AG04449 (cell line): ENCODE results near the gene TBC1D10A.
A peak's percentile ranks its signal among the peaks of the same experiment; 100 is the strongest.

Experiments
- CTCF ChIA-PET: fragments of 350-600 bp; formaldehyde crosslinking; extraction: SDS; loops from one replicate; lab custom pipeline; 2021; ENCODE audit warnings: antibody characterized with exemption; lab: Yijun Ruan, JAX
- POLR2A ChIA-PET: fragments of 400-600, 350-600 bp; formaldehyde crosslinking; extraction: SDS; loops from one replicate; lab custom pipeline; 2020; ENCODE audit warnings: antibody characterized with exemption, inconsistent platforms; lab: Yijun Ruan, JAX
- DNase-seq: peaks from one replicate; pipeline ENCODE4 v3.0.0-alpha.2; 2010; ENCODE audit warnings: low read depth, low spot score
- H3K4me3 ChIP-seq: 2 replicates; pipeline ENCODE4 v1.5.1; 2011; ENCODE audit warnings: low read depth, mild to moderate bottlenecking, control low read depth, low read length
- TF ChIP-seq, protein P1 (sequence below): IDR thresholded peaks from one replicate; pipeline ENCODE4 v1.5.1; 2011; ENCODE audit warnings: mild to moderate bottlenecking, moderate library complexity, low read length, control low read depth, inconsistent platforms; ENCODE audit not compliant: insufficient read depth; ENCODE audit errors: missing control alignments

Gene TBC1D10A

DNA sequence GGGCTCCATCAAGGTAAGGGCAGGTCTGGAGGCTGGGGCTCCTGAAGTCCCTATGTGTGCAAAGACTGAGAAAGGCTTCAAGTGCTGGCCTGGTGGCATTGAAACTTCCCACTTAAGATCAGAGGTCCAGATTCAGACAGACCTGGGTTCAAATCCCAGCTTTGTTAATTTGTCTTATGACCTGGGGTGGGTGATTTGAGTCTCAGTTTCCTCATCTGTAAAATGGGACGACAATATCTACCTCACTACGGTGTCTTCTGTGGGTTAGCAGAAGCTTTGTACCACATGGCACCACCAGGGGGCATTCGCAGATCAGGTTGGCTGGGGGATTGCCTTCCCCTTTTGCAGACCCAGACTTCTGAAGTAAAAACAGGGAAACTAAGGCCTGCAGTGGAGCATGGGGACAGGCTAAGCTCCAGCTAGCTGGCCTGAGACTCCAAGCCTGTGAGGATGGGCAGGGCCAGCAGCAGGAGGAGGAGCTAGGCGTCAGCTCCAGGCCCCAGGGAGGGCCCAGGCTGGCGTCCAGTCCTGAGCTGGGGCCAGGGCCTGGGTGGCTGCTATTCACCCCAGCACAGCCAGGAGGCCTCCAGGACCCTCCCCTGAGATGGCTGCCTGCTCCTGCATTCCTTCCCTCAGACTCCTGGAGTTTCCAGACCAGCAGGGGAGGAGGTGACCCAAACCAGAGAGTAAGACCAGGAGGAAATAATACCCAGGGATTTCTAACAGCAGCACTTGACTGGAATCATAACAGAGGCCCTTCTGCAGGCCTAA, 38.9 kb downstream of the TBC1D10A start:
- TF ChIP-seq, protein P1, sequence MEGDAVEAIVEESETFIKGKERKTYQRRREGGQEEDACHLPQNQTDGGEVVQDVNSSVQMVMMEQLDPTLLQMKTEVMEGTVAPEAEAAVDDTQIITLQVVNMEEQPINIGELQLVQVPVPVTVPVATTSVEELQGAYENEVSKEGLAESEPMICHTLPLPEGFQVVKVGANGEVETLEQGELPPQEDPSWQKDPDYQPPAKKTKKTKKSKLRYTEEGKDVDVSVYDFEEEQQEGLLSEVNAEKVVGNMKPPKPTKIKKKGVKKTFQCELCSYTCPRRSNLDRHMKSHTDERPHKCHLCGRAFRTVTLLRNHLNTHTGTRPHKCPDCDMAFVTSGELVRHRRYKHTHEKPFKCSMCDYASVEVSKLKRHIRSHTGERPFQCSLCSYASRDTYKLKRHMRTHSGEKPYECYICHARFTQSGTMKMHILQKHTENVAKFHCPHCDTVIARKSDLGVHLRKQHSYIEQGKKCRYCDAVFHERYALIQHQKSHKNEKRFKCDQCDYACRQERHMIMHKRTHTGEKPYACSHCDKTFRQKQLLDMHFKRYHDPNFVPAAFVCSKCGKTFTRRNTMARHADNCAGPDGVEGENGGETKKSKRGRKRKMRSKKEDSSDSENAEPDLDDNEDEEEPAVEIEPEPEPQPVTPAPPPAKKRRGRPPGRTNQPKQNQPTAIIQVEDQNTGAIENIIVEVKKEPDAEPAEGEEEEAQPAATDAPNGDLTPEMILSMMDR, result peak; percentile 85
- POLR2A ChIA-PET, result interaction anchor here (0.7 to 2.0 kb wide), 6 partner anchors 10 to 100 kb away, joined by 3 to 11 read pairs (median 4); partner anchors contain the start of gene TBC1D10A
- H3K4me3 ChIP-seq, result peak overlapping the region; percentile 81
- CTCF ChIA-PET, result interaction anchor here (0.7 to 7.9 kb wide), 44 partner anchors 11 to 466 kb away, joined by 3 to 235 read pairs (median 9); partner anchors contain the start of genes CCDC157, RNF215, SEC14L2 and SF3A1
- peak; percentile 68 for DNase-seq

DNA sequence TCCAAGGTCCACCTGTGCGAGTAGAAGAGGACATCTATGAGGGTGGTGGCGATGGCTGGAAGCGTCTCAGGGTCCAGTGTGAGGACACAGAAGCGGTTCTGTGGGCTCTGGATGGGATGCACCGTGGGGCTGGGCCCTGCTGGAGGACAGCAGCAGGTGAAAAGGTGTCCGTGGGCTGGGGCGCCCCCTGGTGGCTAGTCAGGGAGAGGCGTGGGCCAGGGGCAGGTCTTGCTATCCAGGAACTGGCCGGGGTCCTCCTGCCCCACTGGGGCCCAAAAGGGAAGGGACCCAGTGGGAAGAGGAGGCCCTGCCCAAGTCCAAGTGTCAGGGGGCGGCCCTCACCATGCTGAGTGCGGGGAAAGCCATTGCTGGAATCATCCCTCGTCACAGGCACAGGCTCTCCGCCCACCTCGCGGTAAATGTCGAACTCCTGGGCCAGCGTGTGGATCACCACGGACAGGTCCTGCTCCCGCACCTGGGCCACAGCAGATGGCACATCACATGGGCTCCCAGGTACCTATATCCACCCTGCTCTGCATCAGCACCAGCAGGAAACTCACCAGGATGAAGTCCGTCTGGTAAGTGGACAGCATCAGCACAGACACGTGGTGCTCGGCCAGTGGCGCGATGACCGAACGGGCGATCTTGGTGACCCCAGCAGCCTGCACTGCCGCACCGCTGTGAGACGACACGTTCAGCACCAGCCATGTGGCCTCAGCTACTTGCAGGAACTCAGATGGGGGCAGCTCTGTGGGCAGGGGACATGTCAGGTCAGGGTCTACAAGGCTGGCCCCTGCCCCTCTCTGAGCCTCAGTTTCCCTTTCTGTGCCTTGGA, 39.7 kb downstream of the TBC1D10A start:
- TF ChIP-seq, protein P1, result peak; percentile 89
- POLR2A ChIA-PET, result interaction anchor here (1.5 kb wide), 1 partner anchor 91 kb away, joined by 3 read pairs; no protein-coding TSS in a partner anchor
- no peak for DNase-seq

DNA sequence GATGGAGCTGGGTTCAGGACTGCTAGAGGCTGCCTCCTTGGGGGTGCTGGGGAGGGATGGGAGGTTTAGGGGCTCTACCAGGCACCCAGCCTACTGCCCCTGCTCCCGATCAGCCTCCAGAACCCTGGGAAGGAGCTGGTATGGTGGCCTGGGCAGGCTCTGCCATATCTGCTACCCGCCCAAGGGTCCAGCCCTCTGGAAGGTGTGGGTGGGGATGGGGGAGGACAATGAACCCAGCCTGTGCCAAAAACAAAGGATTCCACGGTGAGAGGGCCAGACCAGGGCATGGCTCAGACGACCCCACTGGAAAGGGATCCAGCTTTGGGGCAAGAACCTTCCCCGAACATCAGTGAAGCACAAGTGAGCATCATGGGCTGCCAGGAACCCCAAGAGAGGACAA, 40.4 kb downstream of the TBC1D10A start:
- no peak overlapping the region for H3K4me3 ChIP-seq
- TF ChIP-seq, protein P1, result no peak
- DNase-seq, result no peak
- ChIA-PET POLR2A (interaction anchor here (0.8 kb wide), 1 partner anchor 199 kb away, joined by 3 read pairs; no protein-coding TSS in a partner anchor), CTCF (interaction anchor here (0.5 to 7.9 kb wide), 17 partner anchors 9 to 229 kb away, joined by 3 to 235 read pairs (median 4); partner anchors contain the start of genes RNF215, SEC14L2 and TBC1D10A)

More for the DNA sequence above, 39.7 kb downstream of the TBC1D10A start:
- CTCF ChIA-PET, result interaction anchor here (0.8 to 7.9 kb wide), 45 partner anchors 9 to 467 kb away, joined by 3 to 235 read pairs (median 9); partner anchors contain the start of genes CCDC157, RNF215, SEC14L2 and SF3A1
- H3K4me3 ChIP-seq, result no peak overlapping the region

DNA sequence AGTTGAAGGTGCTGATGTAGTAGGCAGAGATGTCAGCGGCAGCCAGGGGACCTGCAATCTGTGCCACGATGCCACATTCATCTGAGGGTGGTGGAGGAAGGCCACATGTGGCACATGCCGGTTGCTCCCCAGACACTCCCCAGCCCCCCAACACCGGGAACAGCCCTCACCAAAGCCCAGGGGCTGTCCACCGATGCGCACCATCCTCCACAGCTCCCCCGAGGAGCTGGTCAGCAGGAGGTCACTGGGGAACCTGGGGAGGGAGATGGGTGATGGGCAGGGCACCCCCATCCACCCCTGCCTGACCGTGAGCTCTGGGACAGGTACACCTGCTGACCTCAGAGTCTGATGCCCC, 40.9 kb downstream of the TBC1D10A start:
- TF ChIP-seq, protein P1, result no peak
- CTCF ChIA-PET, result interaction anchor here (0.5 to 7.9 kb wide), 17 partner anchors 9 to 228 kb away, joined by 3 to 235 read pairs (median 4); partner anchors contain the start of genes RNF215, SEC14L2 and TBC1D10A
- H3K4me3 ChIP-seq, result no peak overlapping the region
- no peak for DNase-seq
- POLR2A ChIA-PET, result interaction anchor here (0.8 kb wide), 1 partner anchor 199 kb away, joined by 3 read pairs; no protein-coding TSS in a partner anchor

DNA sequence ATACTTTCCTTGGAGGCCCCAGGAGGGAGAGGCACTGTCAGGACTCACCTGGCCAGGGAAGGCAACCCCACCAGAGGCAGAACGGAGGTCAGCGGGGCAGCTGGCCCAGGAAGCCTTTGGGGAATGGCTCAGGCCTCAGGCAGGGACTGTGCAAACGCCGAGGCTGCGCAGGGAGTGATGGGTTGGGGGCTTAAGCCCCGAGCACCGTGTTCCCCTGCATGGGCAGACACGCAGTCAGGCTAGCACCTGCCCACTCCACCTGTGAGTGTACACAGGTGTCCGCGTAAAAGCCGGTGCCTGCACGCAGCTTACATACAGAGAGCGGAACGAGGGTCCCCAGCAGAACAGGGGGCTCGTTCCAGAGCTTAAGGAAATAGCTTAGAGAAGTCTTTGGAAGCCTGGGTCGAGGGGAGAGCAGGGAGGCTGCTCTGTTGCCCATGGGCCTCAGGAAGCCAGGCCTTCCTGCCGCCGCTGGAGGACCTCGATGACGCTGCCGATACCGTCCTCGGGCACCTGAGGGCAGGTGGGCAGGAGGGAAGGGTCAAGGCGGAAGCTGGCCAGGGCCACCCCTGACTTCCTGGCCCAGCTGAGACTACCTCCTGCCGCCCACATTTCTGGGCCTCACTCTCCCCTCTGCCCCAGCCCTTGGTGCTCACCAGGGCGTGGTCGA, 41.4 kb downstream of the TBC1D10A start:
- TF ChIP-seq, protein P1, result no peak
- no peak for DNase-seq
- no peak overlapping the region for H3K4me3 ChIP-seq
- POLR2A ChIA-PET, result no interaction called here
- CTCF ChIA-PET, result interaction anchor here (0.8 to 7.9 kb wide), 15 partner anchors 8 to 177 kb away, joined by 3 to 235 read pairs (median 4); partner anchors contain the start of genes RNF215, SEC14L2 and TBC1D10A
